Erythroblast (primary cell): Measurements from ENCODE around the gene TMEM135.

ENCODE experiments used
- GATA1 ChIP-seq: IDR thresholded peaks from 2 replicates; pipeline ENCODE4 v1.6.1; 2011; ENCODE audit warnings: low read depth, mild to moderate bottlenecking, control low read depth, low read length, moderate library complexity
- POLR2A ChIP-seq: IDR thresholded peaks from 2 replicates; pipeline ENCODE4 v1.6.1; 2011; ENCODE audit warnings: mild to moderate bottlenecking, low read length

- TF ChIP-seq POLR2A (no peak), GATA1 (no peak)
These were observed 329.1 kb downstream of the TMEM135 start for GRCh38 chr11:87366763-87367405.
